ENCODE results near the gene PNPLA8. TPM values are rescaled to one million over a fixed set of nuclear protein-coding genes. Genes with fewer than 3 reads are reported as not detected.

Gene PNPLA8
- total and polyA plus RNA-seq, 2 of the 4 experiments (the other 2 are of a cell fraction) = 7.0 to 14.5 TPM

DNA sequence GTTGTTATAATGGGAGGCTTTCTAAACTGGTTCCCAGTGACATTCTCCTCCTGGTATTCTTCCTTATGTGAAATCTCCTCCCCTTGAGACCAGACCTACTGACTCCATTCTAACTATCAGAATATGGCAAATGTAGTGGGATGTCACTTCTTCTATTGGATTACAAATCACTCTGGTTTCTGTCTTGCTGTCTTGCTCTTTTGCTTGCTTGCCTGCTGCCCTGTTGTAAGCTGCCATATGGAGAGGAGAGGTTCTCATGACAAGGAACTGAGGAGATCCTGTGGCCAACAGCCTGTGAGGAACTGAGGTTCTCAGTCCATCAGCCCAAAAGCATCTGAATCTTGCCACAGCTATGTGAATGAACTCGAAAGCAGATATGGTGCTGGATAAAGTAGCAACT is 65.0 kb downstream of the PNPLA8 start:
- H3K27me3 ChIP-seq (ENCODE audit: control insufficient read depth, insufficient read depth, low read length) = peaks cover 28% of the 10 kb centered on the region
- no peak overlapping the region for H2BK15ac ChIP-seq (ENCODE audit: low read depth, low read length)
- no peak overlapping the region for H2BK5ac ChIP-seq (ENCODE audit: low read depth, low read length, poor library complexity, severe bottlenecking)
- H3K4me1 ChIP-seq (ENCODE audit: control insufficient read depth, insufficient read depth, low read length) = no peaks in the 10 kb centered on the region
- intact Hi-C loops (cut with micrococcal nuclease) (loop anchor here (1.0 kb wide), 1 partner anchor 280 kb away; no protein-coding TSS in a partner anchor), in situ Hi-C loops (cut with MboI; ENCODE audit: low sequenced_read_pairs) (no loop called here), dilution Hi-C loops (cut with HindIII; ENCODE audit: low sequenced_read_pairs, unreplicated experiment) (no loop called here)
- POLR2A ChIA-PET (ENCODE audit: unreplicated experiment) = no interaction called here
- no TSS peak for BruUV-seq (replicated peaks)
- H4K5ac ChIP-seq (ENCODE audit: low read depth, low read length) = no peak overlapping the region
- H3K4me3 ChIP-seq (ENCODE audit: insufficient read depth, low read depth, low read length) = no peak overlapping the region
- H3K23ac ChIP-seq (ENCODE audit: low read depth, low read length) = no peak overlapping the region
- no peaks in the 10 kb centered on the region for H4K20me1 ChIP-seq (ENCODE audit: insufficient read depth, low read length)
- H2BK120ac ChIP-seq (ENCODE audit: low read depth, low read length) = no peak overlapping the region
- no peak overlapping the region for H3K56ac ChIP-seq (ENCODE audit: extremely low read depth, insufficient read depth, low read length)
- DNase-seq (no peak), ATAC-seq (ENCODE audit: low read depth) (no peak)
- H3K9me3 ChIP-seq (ENCODE audit: control insufficient read depth, insufficient read depth, low read length) = no peaks in the 10 kb centered on the region
- no peak overlapping the region for H2AK9ac ChIP-seq (replicated peaks; ENCODE audit: low read depth, low read length, poor library complexity)
- H2BK20ac ChIP-seq (ENCODE audit: low read depth, low read length) = no peak overlapping the region
- H4K8ac ChIP-seq (ENCODE audit: low read depth in 2 of 2, low read length in 2 of 2) = no peak overlapping the region
- TF ChIP-seq NFE2L2 (IDR thresholded peaks at IDR 0.05; ENCODE audit: low read depth, low read length) (no peak), CEBPB (IDR thresholded peaks at IDR 0.05; ENCODE audit: low read depth, low read length) (no peak), SMC3 (IDR thresholded peaks at IDR 0.05; ENCODE audit: low read depth, low read length) (no peak), BHLHE40 (IDR thresholded peaks at IDR 0.05; ENCODE audit: low read depth, low read length) (no peak), RFX5 (IDR thresholded peaks at IDR 0.05; ENCODE audit: low read depth, low read length) (no peak), POLR2A (IDR thresholded peaks at IDR 0.05; ENCODE audit: low read depth, low read length) (no peak), RCOR1 (IDR thresholded peaks at IDR 0.05; ENCODE audit: insufficient replicate concordance, low read length) (no peak), MAZ (IDR thresholded peaks at IDR 0.05; ENCODE audit: borderline replicate concordance, low read depth, low read length) (no peak), CHD1 (IDR thresholded peaks at IDR 0.05; ENCODE audit: low read depth, low read length) (no peak), MAFK (IDR thresholded peaks at IDR 0.05; ENCODE audit: low read depth, low read length) (no peak), RAD21 (IDR thresholded peaks at IDR 0.05; ENCODE audit: low read length) (no peak)
- TF ChIP-seq, protein P1, sequence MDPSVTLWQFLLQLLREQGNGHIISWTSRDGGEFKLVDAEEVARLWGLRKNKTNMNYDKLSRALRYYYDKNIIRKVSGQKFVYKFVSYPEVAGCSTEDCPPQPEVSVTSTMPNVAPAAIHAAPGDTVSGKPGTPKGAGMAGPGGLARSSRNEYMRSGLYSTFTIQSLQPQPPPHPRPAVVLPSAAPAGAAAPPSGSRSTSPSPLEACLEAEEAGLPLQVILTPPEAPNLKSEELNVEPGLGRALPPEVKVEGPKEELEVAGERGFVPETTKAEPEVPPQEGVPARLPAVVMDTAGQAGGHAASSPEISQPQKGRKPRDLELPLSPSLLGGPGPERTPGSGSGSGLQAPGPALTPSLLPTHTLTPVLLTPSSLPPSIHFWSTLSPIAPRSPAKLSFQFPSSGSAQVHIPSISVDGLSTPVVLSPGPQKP (IDR thresholded peaks at IDR 0.05; ENCODE audit: borderline replicate concordance, low read depth, low read length) = no peak
- TF ChIP-seq, protein P2, sequence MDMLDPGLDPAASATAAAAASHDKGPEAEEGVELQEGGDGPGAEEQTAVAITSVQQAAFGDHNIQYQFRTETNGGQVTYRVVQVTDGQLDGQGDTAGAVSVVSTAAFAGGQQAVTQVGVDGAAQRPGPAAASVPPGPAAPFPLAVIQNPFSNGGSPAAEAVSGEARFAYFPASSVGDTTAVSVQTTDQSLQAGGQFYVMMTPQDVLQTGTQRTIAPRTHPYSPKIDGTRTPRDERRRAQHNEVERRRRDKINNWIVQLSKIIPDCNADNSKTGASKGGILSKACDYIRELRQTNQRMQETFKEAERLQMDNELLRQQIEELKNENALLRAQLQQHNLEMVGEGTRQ (IDR thresholded peaks at IDR 0.05; ENCODE audit: low read depth, low read length) = no peak
- TF ChIP-seq, protein P3, sequence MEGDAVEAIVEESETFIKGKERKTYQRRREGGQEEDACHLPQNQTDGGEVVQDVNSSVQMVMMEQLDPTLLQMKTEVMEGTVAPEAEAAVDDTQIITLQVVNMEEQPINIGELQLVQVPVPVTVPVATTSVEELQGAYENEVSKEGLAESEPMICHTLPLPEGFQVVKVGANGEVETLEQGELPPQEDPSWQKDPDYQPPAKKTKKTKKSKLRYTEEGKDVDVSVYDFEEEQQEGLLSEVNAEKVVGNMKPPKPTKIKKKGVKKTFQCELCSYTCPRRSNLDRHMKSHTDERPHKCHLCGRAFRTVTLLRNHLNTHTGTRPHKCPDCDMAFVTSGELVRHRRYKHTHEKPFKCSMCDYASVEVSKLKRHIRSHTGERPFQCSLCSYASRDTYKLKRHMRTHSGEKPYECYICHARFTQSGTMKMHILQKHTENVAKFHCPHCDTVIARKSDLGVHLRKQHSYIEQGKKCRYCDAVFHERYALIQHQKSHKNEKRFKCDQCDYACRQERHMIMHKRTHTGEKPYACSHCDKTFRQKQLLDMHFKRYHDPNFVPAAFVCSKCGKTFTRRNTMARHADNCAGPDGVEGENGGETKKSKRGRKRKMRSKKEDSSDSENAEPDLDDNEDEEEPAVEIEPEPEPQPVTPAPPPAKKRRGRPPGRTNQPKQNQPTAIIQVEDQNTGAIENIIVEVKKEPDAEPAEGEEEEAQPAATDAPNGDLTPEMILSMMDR (conservative IDR thresholded peaks at IDR 0.05; ENCODE audit: low read depth, low read length) = no peak
- no peak overlapping the region for H3K18ac ChIP-seq (ENCODE audit: low read depth, low read length)
- CTCF ChIA-PET = interaction anchor here (1.0 kb wide), 1 partner anchor 280 kb away, joined by 3 read pairs; no protein-coding TSS in a partner anchor
- WGBS, 2 experiments (ENCODE audit: extremely low coverage in 2 of 2, insufficient read length in 1 of 2) = no CpG with 5 or more reads among the region's 1 CpG
- no peak overlapping the region for H2AFZ ChIP-seq (replicated peaks; ENCODE audit: low read length, poor library complexity)
- no peak overlapping the region for H4K91ac ChIP-seq (ENCODE audit: insufficient read depth, low read depth, low read length)
- no peaks in the 10 kb centered on the region for H3K79me1 ChIP-seq (ENCODE audit: low read depth in 1 of 2, low read length in 2 of 2)
- H3K9me1 ChIP-seq (ENCODE audit: insufficient read depth, low read length) = no peaks in the 10 kb centered on the region; the same call in 1 of the 2 replicates
- no peak overlapping the region for H3K14ac ChIP-seq (replicated peaks; ENCODE audit: low read depth, low read length)
- no peak overlapping the region for H3K9ac ChIP-seq (ENCODE audit: low read depth, low read length)
- no peak overlapping the region for H3K4me2 ChIP-seq (ENCODE audit: low read depth, low read length)
- no peak overlapping the region for H2AK5ac ChIP-seq (ENCODE audit: low read depth, low read length)
- H3K27ac ChIP-seq (ENCODE audit: insufficient read depth, low read length) = no peak overlapping the region
- H3K4ac ChIP-seq (ENCODE audit: low read depth, low read length) = no peak overlapping the region
- H3K36me3 ChIP-seq (ENCODE audit: control insufficient read depth, insufficient read depth, low read length) = no peaks in the 10 kb centered on the region

Measured in IMR-90 (cell line).